LHCN-M2 (cell line): ENCODE results near the gene SAMD13. TPM values are rescaled to one million over a fixed set of nuclear protein-coding genes. Genes with fewer than 3 reads are reported as not detected.

Source experiments
- DNase-seq: peaks from one replicate; pipeline ENCODE4 v3.0.0-alpha.2; 2012; ENCODE audit warnings: low read depth
- total RNA-seq: library from RNA; depleted of rRNA; stranded (reverse); fragments of >200 nt; gene quantifications from 2 replicates; pipeline ENCODE4 v1.2.3, GENCODE V29; 2014

The SAMD13 gene
- total RNA-seq, 1 experiment from 2014 or later = 0.98 TPM

DNA sequence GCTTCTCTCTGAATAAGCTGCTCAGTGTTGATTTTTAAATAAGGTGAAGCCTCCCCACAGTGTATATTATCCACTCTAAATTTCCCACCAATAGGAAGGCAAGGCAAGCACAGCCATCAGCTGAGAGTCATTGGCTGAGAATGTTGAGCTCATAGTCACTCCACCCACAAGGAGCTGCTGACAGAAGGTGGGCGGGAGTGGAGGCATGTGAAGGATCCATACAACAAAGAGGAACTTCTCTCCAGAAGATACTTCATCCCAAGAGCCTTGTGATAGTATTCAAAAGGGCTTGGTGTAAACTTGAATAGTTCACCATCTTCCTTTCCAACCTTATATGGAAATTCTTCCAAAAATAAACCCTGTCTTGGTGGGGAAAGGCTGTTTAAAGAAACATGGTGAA is 42.8 kb downstream of the SAMD13 start:
- DNase-seq = peak; percentile 24

GRCh38 chr1:84345220-84345619 is 43.7 kb downstream of the SAMD13 start:
- DNase-seq = no peak

- DNase-seq = no peak
These were observed 45.9 kb downstream of the SAMD13 start for GRCh38 chr1:84347271-84347931.

GRCh38 chr1:84347932-84348555 is 46.5 kb downstream of the SAMD13 start:
- peak; percentile 32 for DNase-seq

GRCh38 chr1:84348759-84349158 is 47.3 kb downstream of the SAMD13 start:
- no peak for DNase-seq

GRCh38 chr1:84350104-84350503 is 48.6 kb downstream of the SAMD13 start:
- no peak for DNase-seq

GRCh38 chr1:84350550-84350949 is 49.0 kb downstream of the SAMD13 start:
- DNase-seq = no peak

DNA sequence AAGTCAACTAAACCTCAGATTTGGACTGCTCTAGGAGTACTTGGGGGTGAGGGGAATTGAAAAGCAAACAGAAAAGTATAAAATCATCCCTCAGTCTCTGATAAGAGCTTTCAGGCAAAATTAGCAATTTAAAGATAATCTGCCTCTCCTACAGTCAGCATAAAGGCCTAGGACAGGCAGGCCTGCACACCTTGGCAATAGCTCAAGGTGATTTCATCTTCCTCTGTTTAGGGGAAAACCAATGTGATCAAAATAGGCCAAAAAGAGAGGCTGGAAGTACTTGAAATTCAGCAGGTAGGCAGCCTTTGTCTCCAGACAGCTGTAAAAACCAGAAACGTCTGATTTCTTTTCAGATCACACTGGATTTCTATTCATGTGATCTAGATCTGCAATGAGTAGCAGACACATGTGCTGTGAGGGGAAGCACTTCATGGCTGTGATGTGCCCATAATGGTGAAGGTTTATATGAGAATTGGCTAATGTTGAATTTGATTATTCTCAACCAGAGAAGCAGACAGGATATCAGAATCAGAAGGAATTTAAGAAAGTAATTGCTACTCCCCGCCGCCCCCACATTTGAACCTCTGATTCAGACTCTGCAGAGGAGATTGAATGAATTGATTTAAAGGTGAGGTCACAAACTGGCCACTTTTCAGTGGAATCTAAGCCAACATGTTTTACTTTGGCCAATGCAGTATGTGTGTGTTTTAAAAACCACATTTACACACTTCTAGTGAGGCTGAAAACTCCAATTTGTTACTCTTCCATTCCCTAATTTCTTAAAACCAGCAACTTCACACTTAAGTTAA is 51.0 kb downstream of the SAMD13 start:
- DNase-seq = no peak

GRCh38 chr1:84353695-84354094 is 52.2 kb downstream of the SAMD13 start:
- no peak for DNase-seq

GRCh38 chr1:84355556-84355955 is 54.0 kb downstream of the SAMD13 start:
- DNase-seq = no peak

- DNase-seq = no peak
These were observed 55.4 kb downstream of the SAMD13 start for GRCh38 chr1:84356881-84357280.

GRCh38 chr1:84358695-84359094 is 57.2 kb downstream of the SAMD13 start:
- no peak for DNase-seq

- DNase-seq = no peak
These were observed 58.8 kb downstream of the SAMD13 start for GRCh38 chr1:84360316-84360715.

DNA sequence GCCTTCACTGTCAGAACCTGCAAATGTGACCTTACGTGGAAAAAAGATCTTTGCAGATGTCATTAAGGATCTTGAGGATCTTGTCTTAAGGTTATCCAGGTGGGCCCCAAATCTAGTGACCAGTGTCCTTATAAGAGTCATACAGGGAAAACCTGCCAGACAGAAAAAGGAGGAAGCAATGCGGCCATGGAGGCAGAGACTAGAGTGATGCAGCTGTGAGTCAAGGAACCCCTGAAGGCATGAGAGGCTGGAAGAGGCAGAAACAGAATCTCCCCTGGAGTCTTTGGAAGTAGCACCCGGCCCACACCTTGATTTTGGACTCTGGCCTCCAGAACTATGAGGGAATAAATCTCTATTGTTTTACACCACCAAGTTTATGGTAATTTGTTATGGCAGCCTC is 60.3 kb downstream of the SAMD13 start:
- DNase-seq = no peak

GRCh38 chr1:84363019-84363418 is 61.5 kb downstream of the SAMD13 start:
- peak; percentile 60 for DNase-seq

DNA sequence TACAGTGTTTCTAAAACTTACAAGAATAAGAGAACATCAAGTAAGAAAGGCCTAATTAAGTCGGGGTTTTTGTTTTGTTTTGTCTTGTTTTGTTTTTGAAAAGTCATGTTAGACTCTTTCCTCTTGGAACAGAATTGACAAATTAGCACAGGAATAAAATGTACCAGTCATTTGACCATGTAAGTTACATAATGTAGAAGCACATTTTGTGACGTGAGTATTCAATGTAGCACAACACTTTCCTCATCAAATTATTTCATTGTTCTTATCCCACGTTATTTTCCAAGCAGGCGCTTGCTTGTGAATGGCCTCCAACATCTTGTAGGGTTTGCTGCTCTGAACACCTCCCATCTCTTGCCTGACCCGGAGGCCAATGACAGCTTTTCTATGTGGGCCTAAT is 62.1 kb downstream of the SAMD13 start:
- DNase-seq = no peak

DNA sequence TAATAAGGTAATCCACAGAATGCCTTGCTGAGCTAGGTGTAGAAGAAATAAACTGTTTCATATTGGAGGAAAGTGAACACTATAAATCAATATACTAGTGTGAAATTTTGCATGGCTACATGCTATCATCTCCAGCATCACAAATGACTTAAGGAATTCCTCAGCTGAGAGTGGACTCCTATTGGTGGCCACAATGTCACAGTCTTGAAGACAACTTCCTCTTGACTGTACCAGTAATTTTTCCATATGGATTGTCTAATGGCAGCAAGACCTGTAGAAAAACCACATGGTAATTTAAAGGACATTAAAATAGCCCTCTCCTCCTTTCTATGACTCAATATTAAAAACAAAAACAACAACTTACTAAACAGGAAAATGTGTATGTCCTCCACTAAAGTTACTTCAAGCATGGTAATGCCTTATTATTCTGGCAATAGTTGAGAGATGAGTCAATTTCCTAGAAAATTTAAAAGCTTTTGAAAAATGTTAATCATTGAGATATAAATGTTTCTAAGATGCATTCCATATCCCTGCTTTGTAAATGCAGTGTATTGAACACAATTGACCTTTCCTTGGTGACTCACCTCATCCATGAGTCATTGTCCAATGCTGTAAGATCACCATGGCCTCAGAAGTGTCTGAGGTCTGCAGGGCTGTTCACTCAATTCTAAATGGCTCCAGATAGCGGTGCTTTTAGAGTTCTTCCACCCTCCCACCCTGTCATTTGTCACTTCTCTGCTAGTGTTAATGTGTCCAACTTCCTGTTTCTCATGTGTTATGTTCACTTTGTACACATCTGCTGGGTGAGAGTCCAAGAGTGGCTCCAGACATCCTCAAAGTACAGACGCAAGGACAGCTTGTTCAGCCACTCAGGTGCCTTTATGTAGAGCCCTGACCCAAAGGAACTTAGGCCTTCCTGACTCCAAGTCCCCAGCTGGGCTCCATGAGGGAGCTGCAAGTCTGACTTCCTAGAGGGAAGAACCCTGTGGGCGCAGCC is 64.0 kb downstream of the SAMD13 start:
- DNase-seq = peak; percentile 96

DNA sequence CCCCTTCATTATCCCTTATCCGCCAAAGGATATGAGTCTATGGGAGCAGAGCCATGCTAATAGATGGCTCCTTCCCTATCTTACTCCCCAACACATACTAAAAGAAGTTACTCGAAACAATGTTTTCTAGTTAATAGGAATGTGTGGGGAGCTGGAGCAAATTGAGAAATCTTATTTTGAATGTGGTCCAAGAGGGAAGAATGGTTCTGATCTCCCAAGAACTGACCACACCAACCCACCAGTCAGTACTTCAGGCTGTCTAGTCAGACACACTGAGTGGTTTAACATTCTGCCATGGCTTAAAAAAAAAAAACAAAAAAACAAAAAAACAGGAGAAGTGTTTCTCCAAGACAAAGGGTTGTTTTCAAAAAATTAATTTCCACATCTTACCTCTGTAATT is 65.3 kb downstream of the SAMD13 start:
- no peak for DNase-seq

- no peak for DNase-seq
These were observed 65.7 kb downstream of the SAMD13 start for GRCh38 chr1:84367219-84367618.

GRCh38 chr1:84368441-84368840 is 66.9 kb downstream of the SAMD13 start:
- no peak for DNase-seq

- no peak for DNase-seq
These were observed 68.8 kb downstream of the SAMD13 start for GRCh38 chr1:84370266-84370665.
